Prostate gland (tissue), 2 donors: ENCODE data around the gene ZBTB16.

Experiments
- CTCF ChIP-seq, 4 experiments: fragments of 200-600 bp in 2 of 4; fragments of 450-650 bp in 2 of 4; sonication (generic) in 2 of 4; IDR thresholded peaks; 1 replicate in 3 of 4; 2 replicates in 1 of 4; pipeline ENCODE4 v1.5.1; 2016 to 2019; ENCODE audit warnings: antibody characterized with exemption in 4 of 4, mild to moderate bottlenecking in 2 of 4, moderate library complexity in 2 of 4
- POLR2AphosphoS5 ChIP-seq: sonication (generic); formaldehyde crosslinking; IDR thresholded peaks from one replicate; pipeline ENCODE4 v1.6.1; 2017; ENCODE audit warnings: antibody characterized with exemption

GRCh38 chr11:114135737-114136151 is 76.2 kb downstream of the ZBTB16 start:
- no peak for TF ChIP-seq CTCF (IDR thresholded peaks at IDR 0.05)
- no peak for TF ChIP-seq POLR2AphosphoS5
